Measurements from ENCODE around the gene ST6GALNAC3.

Gene ST6GALNAC3

DNA sequence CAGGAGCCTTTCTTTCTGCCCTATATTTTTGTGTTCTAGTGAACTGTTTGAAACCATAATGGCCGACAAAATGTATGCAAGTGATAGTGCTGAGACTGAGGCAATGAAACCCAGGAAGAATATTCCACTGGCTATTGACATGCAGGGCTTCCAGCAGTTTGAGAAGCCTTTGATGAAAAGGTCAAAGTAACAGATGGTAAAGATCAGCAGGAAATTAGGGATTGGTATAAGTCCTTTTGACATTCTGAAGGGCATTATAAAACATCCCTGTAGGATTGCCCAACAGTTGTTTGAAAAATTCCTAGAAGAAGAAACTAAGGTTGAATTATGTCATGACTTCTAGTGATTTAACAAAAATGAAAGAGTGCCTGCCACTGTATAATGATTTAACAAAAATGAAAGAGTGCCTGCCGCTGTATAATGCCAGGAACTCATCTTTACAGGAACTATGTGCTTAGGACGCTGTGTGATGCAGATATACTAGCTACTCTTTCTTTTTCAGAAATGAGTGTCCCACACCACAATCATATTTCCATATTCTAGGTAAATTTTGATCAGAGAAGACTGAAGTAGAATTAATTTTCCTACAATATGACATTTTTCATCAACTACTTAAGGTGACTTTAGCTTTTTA, 508.8 kb downstream of the ST6GALNAC3 start:
- no peak for DNase-seq (ENCODE audit: low read depth)

GRCh38 chr1:76583875-76584477, 509.4 kb downstream of the ST6GALNAC3 start:
- no peak for DNase-seq (ENCODE audit: low read depth)

DNA sequence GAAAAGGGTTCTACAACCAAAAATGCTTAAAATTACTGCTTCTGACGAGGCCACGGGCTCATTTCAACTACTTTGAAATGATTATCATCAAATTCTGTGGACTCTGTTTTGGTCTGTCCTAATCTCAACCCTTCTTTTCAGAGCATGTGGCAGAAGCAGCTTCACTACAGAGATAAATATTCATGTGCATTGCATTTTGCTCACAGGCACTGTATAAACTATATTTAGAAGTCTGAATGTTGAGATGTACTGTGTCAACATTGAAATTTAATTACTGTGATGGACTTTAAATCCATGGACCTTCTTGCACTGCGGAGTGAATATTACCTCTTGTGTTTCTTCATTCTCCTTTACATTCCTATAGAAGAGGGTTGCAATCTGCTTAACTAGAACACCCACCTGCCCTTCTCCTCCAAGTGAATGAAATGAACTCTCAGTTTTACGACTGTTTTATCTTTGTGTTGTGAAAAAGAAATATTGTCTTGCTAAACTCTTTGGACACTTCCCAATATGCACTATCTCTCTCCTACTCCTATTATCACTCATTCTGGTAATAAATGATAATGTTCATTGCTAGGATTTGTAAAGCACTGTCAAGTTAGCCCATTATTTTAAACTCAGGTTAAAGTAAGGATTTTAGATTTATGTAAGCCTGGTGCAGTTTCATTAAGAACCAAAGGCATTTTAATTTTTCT, 511.6 kb downstream of the ST6GALNAC3 start:
- no peak for DNase-seq (ENCODE audit: low read depth)

GRCh38 chr1:76587212-76587611, 512.7 kb downstream of the ST6GALNAC3 start:
- DNase-seq (ENCODE audit: low read depth) = no peak

- no peak for DNase-seq (ENCODE audit: low read depth)
These were observed 516.9 kb downstream of the ST6GALNAC3 start for GRCh38 chr1:76591461-76591860.

DNA sequence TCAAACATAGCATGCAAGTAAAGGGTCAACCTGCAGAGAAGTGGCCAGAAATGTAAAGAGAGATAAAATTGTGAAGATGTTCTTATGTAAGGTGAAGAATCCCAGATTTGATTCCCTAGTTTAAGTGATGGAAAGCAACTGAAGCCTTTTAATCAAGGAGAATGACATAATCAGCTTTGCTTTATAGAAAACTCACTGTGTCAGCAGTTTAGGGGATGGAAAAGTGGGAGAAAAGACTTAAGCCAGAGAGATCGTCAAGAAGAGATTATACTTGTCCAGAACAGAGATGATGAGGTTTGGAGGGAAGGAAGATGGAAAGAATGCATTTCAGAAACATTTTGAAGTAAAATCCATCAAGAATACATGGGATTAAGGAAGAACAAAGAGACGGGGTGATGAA, 517.4 kb downstream of the ST6GALNAC3 start:
- DNase-seq (ENCODE audit: low read depth) = no peak

DNA sequence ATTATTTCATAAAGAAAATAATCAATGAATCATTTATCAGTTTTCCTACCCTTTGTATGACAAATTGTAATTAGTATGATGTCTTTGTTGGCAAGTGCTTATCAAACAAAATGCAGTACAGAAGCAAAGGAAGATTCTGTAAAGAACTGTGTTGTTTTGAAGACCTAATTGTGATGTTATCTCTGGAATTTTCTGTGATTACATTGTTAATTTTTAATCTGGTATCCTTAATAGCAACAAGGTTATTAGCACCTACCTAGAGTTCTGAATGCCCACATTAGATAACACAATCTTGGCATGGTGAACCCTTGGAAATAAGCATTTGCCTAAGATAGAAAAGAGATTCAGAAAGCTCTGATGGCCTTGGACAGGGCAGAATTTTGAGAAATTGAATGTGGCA, 518.6 kb downstream of the ST6GALNAC3 start:
- DNase-seq (ENCODE audit: low read depth) = no peak

GRCh38 chr1:76593618-76594017, 519.1 kb downstream of the ST6GALNAC3 start:
- no peak for DNase-seq (ENCODE audit: low read depth)

DNA sequence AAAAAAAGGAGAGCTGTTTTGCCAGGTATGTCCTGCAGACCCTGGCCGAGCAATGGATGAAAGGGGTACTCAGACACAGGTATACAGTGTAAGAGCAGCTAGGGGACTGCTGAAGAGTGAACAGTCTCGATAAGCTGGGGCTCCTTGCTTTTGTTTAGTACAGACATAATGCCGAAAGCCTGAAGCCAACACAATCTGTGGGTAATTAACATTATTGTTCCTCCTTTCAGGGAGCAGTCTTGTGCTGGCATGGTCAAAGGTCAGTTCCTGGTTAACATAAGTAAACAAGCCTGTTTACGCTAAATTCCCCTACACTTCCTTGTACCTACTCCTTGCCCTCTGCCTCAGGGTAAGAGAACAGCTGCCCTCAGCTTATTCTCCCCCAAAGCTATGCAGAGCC, 520.5 kb downstream of the ST6GALNAC3 start:
- DNase-seq (ENCODE audit: low read depth) = no peak

DNA sequence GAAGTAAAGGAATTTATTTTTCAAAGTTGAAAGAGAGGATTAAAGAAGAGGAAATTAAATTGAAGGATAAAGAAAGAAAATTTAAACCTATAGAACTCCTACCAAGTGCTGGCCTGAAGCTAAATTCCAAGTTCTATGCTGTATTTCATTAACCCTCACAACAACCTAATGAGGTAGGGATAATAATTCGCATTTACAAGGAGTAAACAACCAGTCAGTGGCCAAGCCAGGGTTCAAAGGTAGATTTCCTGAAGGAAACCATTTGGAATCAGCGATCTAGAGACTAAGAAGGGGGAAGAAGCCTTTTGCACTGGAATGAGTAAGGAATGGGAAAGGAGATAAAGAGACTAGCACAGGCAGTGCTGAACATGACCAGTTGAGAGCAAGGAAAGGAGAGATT, 526.9 kb downstream of the ST6GALNAC3 start:
- no peak for DNase-seq (ENCODE audit: low read depth)

DNA sequence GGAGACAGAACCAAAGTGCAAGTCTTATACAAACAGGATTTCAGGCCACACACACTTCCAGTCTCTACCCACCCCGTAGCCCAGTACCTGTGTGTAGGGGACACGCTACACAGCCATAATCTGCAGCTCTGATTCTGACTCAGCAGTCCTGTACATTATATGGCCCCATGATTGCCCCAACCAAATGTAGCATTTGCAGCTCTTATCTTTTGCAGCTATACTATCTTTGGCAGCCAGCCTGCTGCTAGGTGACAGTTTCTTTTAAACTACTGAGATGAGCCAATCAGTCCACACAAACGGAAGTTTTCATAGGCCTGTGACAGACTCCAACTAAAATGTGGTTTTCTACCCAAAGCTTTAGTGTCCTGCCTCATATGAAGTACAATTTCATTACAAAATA, 533.2 kb downstream of the ST6GALNAC3 start:
- no peak for DNase-seq (ENCODE audit: low read depth)

DNA sequence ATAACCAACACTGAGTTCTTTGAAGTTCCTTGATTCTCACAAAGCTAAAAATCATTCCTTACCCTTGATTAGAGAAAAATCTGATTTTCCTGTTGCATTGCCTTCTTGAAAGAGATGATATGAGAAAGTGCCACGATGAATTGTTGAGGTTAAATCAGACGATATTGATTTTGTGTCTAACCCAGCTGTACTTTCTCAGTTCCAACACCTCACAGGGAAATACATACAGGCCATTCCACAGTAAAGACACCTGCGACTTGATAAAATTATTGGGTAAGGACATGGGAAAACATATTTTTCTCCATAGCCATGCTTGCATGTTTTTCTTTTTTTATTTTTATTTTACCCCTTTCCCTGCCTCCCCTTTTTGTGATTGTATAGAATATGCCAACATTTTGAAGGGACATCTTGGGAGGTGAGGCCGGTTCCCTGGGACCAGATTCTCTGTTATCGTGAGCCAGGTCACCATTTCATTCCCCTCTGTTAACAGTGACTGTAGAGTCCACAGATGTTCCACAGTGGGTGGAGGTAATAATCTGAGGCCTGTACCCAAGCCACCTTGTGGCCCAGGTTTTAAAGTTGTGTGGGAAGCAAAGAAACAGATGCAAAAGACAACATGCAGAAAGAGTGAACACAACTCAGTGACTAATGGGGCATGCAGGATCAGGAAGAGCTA, 537.4 kb downstream of the ST6GALNAC3 start:
- no peak for DNase-seq (ENCODE audit: low read depth)

DNA sequence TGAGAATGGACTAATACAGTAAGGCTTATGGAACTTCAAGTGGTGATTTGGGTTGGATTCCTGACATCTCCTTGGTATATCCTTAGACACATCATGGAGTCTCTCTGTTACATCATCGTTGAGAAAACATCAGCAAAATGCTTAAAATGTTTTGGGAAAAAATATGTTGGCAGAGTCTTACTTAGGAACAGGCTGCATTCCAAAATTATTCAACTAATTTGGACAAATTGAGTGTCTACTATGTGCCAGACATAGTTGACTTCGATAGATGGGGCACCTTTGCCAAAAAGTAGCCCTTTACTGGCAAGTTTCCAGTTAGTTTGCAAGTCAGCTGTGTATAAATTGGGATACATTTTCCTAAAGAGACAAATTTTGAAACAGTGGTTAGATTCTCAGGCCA, 539.3 kb downstream of the ST6GALNAC3 start:
- DNase-seq (ENCODE audit: low read depth) = no peak

- no peak for DNase-seq (ENCODE audit: low read depth)
These were observed 540.9 kb downstream of the ST6GALNAC3 start for GRCh38 chr1:76615253-76616035.

- DNase-seq (ENCODE audit: low read depth) = no peak
These were observed 545.8 kb downstream of the ST6GALNAC3 start for GRCh38 chr1:76620371-76620770.

GRCh38 chr1:76622774-76623528, 548.4 kb downstream of the ST6GALNAC3 start:
- DNase-seq (ENCODE audit: low read depth) = no peak

GRCh38 chr1:76625886-76626678, 551.5 kb downstream of the ST6GALNAC3 start:
- DNase-seq (ENCODE audit: low read depth) = no peak

- DNase-seq (ENCODE audit: low read depth) = no peak
These were observed 553.0 kb downstream of the ST6GALNAC3 start for GRCh38 chr1:76627498-76627897.

DNA sequence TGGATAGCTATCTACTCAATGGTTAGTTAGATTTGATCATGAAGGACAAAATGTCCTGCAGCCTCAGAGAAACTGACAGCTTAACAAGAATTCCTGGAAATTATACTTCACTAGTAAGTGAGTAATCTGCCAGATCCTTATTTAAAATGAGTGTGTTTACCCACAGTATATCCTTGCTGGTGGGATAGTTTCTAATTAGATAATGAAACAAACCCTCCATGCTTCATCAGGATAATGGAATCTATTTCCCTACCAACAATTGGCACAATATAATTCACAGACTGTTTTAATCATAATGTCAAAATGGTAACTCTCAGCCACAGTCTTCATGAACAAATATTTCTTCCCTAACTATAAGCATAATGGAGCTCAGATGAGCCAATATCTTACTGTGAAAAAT, 553.4 kb downstream of the ST6GALNAC3 start:
- no peak for DNase-seq (ENCODE audit: low read depth)

- no peak for DNase-seq (ENCODE audit: low read depth)
These were observed 557.6 kb downstream of the ST6GALNAC3 start for GRCh38 chr1:76632136-76632535.

DNA sequence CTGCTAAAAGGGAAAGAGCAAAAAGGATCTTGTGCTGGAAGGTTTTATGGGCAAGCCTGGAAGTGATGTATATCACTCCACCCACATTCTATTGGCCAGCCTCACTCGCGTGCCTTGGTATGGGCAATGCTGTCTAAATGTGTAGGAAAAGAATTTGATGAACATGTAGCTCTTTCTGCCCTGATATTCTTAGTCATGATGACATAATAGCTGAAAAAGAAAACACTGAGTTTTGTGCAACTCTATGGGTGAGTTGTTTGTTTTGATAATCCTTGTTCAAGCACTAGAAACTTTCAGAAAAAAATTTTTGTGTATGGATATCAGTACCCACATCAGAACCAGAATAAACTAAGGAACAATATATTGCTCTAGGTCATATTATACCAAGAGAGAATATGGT, 561.2 kb downstream of the ST6GALNAC3 start:
- no peak for DNase-seq (ENCODE audit: low read depth)
